EL (cell line): ENCODE results near the gene GALR1.
"Not testable (repeated sequence)": the region's sequence is repeated elsewhere in the genome, so short reads cannot be mapped to it uniquely, and the experiment has no call there.

Experiments used
- DNase-seq: peaks from one replicate; pipeline ENCODE4 v3.0.0-alpha.2; 2016

The GALR1 gene, protein sequence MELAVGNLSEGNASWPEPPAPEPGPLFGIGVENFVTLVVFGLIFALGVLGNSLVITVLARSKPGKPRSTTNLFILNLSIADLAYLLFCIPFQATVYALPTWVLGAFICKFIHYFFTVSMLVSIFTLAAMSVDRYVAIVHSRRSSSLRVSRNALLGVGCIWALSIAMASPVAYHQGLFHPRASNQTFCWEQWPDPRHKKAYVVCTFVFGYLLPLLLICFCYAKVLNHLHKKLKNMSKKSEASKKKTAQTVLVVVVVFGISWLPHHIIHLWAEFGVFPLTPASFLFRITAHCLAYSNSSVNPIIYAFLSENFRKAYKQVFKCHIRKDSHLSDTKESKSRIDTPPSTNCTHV

DNA sequence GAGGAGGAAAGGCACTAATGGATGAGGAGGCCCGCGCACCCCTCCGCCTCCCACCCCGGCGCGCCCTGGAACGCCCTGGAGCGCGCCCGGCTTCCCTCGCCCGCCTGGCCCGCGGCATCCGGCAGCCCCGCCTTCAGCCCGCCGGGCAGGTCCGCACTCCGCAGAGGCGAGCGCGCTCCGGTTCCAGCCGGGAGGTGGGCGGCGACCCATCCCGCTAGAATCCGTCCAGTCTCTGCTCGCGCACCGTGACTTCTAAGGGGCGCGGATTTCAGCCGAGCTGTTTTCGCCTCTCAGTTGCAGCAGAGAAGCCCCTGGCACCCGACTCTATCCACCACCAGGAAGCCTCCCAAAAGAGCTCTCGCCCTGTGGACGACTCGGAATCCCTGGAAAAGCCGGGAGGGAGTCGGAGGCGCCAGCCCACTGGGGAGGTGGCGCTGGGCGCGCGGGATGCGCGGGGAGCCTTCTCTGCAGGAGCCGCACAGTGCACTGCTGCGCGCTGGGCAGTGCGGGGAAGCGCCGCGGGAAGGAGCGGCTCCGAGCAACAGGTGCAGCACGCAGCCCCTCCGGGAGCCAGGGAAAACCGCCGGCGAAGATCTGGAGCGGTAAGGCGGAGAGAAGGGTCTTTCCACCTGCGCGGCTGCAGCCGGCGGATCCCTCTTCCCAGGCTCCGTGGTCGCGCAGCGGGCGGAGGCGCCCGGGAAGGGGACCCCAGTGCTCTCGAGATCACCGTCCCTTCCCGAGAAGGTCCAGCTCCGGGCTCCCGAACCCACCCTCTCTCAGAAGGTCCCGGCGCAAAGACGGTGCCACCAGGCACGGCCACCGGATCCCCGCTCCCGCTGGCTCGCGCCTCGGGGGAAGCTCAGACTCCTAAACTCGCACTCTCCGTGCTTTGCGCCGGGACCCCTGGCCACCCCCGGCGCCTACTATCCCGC, at the start of gene GALR1:
Gene GALR1, plus strand, starts transcription at position 280 of the 932 bp plus-strand sequence. CDS start 701 bp downstream, outside the sequence.
- no peak for DNase-seq

DNA sequence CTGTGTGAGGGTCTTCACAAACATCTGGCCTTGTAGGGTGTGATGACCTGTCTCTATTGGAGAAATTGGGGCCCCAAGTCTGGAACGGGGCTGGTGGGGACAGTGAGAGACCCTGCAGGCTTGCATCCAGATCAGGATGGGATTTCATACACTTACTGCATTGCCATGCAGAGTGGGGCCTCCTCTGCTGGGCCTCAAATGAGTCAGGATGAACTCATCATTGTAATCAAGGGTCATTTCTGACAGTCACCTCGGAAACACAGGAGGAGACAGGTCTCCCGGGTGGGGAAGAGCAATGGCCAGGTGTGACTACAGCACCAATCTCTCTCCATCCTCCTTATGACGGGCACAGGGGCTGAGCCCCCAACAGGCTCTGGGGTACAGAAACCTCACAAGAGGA, 48.1 kb upstream of the GALR1 start:
- DNase-seq = peak; percentile 13

GRCh38 chr18:77202329-77202728, 47.3 kb upstream of the GALR1 start:
- DNase-seq = no peak

DNA sequence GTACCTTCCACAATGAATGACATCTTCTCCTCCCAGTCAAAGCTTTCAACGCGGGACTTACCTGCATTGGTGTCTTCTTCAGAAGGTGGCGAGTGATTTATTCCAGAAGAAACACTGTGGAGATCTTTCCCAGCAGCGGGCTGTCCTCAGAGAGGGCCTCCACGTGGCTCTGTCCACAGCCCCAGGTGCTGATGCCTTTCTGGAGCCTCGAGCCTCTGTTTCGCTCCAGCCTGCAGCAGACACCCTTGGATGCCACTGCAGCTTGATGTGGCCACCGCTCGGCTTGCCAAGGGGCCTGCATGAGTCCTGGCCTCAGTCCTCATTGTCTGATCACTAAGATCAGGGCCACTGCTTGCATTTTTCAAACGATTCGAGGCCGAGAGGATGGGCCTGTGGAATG, 46.6 kb upstream of the GALR1 start:
- no peak for DNase-seq

DNA sequence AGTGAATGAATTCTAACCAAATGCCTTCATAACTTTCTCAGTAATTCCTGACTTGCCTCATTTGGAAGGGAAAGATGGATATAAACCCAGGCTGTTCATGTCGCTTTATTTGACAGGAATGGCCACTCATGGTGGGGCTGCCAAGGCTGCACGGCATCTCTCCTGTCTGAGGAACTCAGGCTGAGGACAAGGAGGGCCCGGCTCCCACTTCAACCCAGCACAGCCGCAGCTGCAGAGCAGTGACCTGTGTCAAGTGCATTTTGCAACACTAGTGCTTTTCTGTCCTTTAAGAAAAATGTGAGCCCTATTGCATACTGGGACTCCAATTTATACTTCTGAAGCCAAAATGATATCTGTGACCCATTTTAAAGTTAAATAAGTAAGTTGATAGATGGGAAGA, 45.8 kb upstream of the GALR1 start:
- no peak for DNase-seq

GRCh38 chr18:77205769-77206168, 43.9 kb upstream of the GALR1 start:
- no peak for DNase-seq

GRCh38 chr18:77206676-77207374, 42.8 kb upstream of the GALR1 start:
- peak; percentile 71 for DNase-seq

DNA sequence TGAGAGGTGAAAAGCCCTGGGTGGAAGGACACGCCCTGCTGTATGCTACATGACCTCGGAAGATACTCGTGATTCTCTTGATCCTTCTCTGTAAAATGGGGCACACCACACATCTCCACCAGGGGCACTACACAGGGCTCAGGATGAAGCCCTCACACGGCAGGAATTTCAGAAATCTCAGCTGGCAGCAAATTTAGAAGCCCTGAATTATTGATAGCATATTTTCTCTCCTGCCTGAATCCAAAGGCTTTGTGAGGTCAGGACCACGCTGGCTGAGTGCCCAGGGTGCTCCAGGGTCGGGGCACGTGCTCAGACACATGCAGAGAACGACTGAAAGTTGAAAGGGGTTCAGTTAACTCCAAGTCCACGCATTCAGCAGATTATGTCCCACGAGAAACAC, 42.1 kb upstream of the GALR1 start:
- peak; percentile 82 for DNase-seq

GRCh38 chr18:77208964-77209363, 40.7 kb upstream of the GALR1 start:
- peak; percentile 52 for DNase-seq

GRCh38 chr18:77209587-77209986, 40.1 kb upstream of the GALR1 start:
- DNase-seq = peak; percentile 47

DNA sequence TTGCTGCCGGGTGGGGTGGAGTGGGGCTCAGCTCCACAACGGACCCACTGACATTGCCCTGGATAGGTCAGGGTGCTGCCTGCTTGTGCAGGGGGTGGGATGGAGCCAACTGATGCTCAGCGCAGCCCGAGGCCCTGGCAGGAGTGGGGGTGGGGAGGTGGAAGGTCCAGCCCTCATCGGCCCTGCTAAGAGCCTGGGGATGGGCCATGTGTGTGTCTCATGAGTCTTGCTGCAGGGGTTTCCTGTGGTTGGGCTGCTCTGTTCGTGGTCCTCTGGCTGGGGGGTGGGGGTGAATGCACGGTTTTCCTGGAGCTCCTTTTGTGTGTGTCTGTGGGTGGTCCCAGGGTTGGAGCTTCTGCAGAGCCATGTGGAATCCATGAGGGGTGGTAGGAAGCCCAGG, 39.4 kb upstream of the GALR1 start:
- no peak for DNase-seq

GRCh38 chr18:77218642-77219041, 31.0 kb upstream of the GALR1 start:
- no peak for DNase-seq

GRCh38 chr18:77220726-77221125, 28.9 kb upstream of the GALR1 start:
- DNase-seq = no peak

DNA sequence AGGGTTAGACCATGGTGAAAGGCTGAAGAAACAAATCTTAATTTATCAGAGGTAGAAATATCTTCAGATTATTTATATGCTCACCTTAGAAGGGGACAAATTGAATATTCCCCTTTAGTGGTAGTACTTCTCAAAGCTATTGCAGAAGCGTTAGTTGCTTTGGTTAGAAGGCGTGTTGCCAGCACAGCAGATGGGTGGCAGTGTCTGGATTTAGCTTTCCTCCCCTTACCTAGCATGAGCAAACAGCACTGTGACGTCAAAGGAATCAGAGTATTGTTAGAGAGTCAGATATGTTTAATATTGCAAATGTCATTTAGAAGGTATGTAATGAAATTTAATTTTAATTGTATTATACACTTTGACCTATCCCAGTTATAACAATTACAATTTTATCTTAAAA, 27.2 kb upstream of the GALR1 start:
- DNase-seq = no peak

- no peak for DNase-seq
Observed at GRCh38 chr18:77223221-77223639, 26.4 kb upstream of the GALR1 start.

GRCh38 chr18:77223653-77224052, 26.0 kb upstream of the GALR1 start:
- peak; percentile 35 for DNase-seq

DNA sequence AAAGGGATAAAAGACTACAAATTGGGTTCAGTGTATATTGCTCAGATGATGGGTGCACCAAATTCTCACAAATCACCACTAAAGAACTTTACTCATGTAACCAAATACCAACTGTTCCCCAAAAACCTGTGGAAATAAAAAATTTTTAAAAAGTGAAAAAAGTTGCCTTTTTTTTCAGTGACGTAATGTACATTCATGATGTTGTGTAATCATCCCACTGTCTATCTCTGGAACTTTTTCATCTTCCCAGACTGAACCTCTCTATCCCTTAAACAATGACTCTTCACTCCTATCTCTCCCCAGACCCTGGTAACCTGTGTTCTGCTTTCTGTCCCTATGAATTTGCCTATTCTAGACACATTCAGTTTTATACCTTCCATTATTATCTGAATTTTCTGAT, 19.0 kb upstream of the GALR1 start:
- no peak for DNase-seq

DNA sequence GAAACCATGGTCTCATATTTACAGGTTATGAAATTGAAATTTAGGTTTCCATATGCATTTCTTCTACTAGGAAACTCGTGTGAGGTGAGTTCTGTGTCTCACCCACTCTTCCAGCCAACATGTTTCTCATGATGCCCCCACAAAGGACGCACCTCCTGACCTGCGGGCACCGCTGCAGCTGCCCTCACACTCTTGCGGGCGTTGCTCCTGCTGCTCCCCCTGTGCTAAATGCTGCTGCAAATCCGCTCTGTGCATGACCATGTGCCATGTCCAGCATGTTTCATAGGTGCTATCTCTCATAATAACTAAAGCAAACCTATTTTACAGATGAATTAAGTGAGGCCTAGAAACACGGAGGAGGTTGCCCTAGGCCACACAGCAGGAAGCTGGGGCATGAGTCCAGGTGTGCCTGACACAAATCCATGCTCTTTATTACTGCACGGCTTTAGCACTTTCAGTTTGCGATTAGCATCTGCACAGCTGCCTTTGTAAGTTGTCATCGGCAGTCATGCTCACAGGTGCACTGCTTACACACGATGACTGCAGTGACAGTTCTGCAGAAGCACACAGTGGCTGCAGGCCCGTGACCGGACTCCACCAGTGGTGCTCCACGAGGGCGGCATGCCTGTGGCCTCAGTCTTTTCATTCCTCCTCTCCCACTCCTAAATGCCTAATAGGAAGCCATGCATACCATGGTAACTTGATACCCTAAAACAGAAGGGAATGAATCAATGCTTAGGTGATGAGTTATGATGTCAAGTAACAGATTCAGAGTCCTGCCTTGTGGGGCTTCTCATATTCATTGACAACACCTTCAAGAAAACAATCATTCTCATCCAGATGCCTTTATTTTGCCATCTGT, 14.9 kb upstream of the GALR1 start:
- no peak for DNase-seq

GRCh38 chr18:77239285-77239684, 10.4 kb upstream of the GALR1 start:
- DNase-seq = not testable (repeated sequence)

GRCh38 chr18:77248873-77249568, 627 bp upstream of the GALR1 start:
- no peak for DNase-seq

GRCh38 chr18:77250501-77250925, 865 bp downstream of the GALR1 start:
- no peak for DNase-seq
